HG03196 (cell line): ENCODE measurements around the gene YIPF7.
A peak's percentile ranks its signal among the peaks of the same experiment; 100 is the strongest.

ENCODE experiments used
- ATAC-seq: cut with Tn5 transposase; IDR thresholded peaks from one replicate; pipeline ENCODE4 v1.9.1; 2021; ENCODE audit not compliant: unreplicated experiment

The YIPF7 gene

DNA sequence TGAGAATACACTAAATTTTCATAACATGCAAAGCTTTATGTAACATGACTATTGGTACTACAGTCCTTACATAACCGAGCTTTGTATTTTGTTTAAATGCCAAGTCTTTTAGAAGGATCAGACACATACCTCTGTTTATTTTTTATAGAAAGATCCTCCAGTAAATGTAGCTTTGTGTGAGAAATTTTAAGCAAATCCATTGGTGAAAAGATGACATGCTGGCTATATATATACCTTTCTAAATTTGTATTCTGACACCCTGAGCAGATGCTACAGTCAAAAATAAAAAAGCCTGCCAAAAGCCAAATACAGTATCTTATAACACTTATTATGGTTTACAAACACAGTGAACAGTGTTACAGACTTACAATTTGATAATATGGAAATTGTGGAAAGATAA, at the start of gene YIPF7:
TSS of gene YIPF7 (minus strand) at position 201 of the 400 bp plus-strand sequence. CDS start 1,525 bp downstream, outside the sequence.
- ATAC-seq: no peak

DNA sequence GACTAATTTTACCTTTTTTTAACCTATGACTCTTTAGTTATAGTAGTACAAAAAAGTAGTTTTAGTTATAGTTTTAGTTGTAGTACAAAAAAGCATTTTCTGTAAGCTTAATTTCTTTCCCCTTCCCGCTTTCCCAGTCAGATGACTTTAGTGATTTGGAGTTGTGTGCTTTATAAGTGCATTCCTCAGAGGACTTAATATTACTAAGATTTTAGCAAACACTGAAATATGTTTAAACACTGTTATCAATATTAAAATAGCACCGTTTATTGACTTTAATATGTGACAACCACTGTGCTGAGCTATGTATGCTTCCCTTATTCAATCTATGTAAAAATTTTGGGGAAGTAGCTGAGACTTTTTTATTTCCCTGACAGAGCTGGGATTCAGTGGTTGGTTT, 49.6 kb upstream of the YIPF7 start:
- ATAC-seq: no peak

DNA sequence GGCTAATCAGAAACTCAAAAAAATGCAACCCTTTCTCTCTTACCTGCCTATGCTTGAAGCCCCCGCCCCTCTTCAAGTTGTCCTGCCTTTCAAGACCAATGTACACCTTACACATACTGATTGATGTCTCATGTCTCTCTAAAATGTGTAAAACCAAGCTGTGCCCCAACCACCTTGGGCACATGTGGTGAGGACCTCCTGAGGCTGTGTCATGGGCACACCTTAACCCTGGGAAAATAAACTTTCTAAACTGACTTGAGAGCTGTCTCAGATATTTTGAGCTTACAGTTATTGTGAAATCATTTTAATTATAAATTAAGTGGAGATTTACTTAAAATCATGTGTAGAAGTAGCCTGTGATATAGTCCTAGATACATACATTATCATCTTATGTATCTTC, 49.0 kb upstream of the YIPF7 start:
- ATAC-seq: no peak

DNA sequence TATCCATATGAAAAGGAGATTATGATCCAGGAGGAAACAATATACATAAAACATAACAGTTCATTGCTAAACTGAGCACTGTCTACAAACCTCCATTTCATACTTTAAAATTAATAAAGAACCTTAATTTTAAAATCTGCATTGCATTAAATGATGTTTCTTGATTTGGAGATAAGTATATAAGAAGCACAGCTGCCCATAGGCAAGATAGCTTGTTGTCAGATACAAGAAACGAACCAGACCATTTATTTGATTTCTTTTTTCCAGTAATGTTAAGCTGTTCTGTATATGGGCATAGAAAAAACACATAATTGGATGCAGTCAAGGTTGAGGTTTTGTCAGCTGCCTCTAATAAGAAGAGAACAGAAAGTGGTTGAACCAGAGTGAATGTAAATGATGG, 33.2 kb upstream of the YIPF7 start:
- no peak for ATAC-seq

DNA sequence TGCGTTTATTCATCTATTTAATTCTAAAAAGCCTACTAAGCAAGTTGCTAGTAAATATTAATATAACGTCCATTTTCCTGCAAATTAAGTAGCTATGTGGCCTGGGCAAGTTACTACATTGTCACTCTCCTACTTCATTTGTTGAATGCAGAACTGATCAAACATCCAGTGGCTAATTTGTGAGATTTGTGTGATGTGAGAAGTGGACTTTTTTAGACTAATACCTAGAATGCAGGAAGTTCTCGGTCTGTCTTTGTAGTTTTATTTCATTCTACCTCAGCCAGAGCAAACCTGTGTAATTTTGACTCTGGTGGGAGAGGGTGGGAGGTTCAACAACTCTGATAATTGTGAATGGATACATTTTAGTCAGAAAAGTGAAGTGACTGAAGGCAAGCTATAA, 27.6 kb upstream of the YIPF7 start:
- no peak for ATAC-seq

DNA sequence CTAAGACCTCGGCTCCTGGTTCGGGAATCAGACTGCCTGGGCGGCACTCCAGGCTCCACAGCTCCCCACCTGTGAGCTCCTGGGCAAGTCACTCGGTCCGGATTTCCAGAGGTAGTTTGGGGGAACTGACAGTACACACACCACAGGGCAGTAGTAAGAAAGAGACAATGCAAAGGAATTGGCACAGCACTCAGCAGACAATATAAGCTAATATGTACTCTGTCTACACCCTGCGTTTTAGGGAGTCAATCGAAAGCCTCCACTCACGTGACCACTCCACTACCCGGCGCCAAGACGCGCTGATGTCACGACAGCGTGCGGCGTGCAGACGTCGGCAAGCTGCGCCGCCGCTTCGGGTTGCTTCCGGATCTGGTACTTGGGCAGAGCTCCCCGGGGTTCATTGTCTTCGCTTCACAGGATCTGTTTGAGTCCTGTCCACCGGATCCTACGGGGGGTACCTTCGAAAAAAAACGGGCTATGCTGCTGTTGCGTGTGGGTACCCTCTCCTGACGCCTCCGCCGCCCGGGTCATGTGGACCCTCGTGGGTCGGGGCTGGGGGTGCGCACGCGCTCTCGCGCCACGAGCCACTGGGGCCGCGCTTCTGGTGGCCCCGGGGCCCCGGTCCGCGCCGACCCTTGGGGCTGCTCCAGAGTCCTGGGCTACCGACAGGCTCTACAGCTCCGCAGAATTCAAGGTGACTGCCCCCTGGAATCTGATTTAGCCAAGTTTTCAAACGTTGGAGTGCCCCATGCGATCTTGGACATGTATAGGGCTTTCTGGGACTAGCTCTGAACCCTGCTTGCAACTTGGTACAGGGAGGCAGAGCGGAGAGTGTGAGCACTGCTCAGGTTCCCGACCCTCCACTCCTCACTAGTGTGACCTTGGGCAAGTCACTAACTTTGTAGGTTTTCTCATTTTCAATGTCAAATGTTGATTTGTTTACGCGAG, 26.9 kb upstream of the YIPF7 start, which contains the start of gene GUF1:
TSS of gene GUF1 (plus strand) at position 327 of the 948 bp plus-strand sequence. CDS start at position 530, 203 bp downstream.
- peak; percentile 98 for ATAC-seq

DNA sequence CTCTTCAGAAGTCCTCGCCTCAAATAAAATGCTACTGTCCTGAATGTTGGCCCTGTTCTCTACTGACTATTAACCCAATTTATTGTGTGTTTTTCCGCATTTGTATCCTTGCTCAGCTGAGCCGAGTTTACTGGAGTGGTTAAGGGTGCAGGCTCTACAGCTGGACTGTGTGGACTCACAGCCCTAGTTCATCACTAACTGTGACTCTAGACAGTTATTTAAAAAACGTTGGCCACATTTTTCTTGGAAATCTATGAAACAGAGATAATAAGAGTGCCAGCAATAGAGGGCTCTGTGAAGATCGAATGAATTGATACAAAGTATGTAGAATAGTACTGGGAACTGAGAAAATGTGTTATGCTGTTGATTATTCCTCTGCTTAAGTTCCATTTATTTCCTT, 23.9 kb upstream of the YIPF7 start:
- ATAC-seq: no peak

DNA sequence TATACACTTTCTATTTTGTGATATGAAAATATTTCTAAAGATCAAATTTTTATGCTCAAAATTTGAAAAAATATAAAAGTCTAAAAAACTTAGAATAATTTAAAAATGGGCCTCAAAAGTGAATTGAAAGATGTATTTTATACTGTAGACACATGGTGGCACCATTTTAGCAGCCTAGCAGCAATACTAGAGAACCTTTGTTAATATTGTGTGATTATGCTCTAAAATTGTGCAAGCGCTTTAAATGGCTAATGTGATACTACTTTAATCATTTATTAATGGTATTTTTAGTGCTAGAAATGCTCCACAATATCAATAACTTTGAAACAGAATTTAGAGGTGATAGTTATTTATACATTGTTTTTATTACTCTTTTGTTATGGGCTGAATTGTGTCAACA, 23.0 kb upstream of the YIPF7 start:
- ATAC-seq: no peak

DNA sequence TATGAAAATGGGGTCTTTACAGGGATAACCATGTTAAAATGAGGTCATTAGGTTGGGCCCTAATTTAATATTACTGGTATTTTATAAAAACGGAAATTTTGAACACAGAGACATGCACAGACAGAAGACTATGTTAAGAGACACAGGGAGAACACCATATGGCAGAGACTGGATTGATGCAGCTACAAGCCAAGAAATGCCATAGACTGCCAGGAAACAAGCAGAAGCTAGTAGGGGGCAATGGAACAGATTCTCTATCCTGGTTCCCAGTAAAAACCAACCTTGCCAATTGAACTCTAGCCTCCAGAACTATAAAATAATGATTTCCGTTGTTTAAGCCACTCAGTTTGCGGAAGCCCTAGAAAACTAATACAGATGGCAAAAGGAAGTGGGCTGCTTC, 20.2 kb upstream of the YIPF7 start:
- no peak for ATAC-seq

DNA sequence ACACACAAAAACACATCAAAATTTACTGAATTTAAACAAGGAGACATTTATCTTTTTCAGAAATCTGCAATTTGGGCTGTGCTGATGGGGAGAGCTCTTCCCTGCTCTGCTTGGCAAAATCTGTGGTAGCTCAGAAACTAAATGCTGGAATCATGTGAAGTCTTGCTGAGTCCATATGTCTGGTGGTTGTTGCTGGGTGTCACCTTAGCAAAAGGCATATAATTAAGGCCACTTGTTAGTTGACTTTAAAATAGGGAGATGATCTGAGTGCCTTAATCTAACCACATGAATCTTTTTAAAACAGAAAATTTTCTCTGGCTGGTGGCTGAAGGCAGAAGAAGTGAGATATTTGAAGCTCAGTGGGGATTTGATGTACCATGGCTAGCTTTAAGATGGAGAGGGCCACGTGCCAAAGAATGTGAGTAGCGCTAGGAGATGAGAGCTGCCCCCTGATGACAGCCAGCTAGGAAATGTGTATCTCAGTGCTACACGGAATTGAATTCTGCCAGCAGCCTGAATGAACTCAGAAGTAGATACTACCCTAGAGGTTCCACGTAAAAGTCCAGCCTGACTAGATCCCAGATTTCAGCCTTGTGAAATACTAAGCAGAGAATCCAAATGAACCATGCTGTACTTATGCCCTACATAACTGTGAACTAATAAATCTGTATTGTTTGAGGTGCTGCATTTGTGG, 19.2 kb upstream of the YIPF7 start:
- no peak for ATAC-seq

DNA sequence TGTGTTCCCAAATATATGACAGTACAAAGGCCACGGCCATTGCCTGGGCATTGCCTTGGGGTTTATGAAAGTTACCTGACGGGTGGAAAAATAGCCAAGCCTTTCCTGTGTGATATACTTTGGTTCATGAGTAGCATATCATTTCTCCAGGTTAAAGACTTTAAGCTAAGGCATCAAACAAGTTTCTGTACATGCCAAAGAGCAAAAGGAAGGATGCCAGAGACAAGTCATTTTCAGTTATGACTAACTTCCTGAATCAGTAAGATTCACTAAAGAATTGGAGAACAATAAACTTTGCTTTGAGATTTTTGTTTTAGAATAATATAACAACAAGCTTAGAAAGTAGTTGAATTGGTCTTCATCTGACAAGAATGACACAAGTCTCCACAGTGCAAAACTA, 17.1 kb upstream of the YIPF7 start:
- no peak for ATAC-seq

DNA sequence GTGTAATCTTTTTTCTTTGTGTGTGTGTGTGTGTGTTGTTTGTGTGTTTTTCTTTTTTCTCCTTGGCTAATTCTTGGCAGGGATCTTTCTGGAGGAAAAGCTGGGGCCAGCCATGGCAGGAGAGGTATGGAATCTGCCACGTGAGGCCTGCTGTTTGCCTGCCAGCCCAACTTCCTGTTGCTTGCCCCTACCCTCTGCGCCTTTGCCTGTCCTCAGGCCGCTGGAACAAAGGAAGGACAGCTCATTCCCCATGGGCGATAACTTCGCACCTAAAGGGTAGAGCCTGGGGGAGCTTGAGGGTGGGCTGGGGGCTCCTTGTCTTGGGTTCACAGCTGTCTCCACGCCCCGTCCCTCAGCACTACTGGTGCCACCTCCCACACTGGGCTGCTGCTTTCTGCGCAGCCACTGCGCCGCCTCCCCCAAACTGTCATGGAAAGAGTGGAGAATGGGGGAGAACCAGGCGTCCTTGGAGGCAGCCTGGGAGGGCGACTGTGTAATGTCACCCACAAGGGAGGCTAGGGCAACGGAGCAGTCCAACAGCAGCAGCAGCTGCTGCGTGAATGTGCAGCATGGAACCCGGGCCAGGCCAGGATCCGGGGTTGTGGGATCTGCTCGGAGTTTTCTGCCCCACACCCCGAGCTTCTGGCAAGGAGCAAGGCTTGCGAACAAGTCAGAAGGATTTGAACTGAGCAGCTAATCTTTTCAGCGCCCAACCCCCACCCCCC, 12.3 kb upstream of the YIPF7 start:
- ATAC-seq: no peak

DNA sequence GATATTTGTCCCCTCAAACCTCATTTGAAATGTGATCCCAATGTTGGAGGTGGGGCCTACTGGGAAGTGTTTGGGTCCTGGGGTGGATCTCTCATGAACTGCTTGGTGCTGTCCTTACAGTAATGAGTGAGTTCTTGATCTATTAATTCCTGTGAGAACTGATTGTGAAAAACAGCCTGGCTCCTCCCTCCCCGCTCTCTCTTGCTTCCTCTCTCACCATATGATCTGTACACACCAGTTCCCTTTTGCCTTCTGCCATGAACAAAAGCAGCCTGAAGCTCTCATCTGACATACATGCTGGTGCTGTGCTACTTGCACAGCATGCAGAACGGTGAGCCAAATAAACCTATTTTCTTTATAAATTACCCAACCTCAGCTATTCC, 11.2 kb upstream of the YIPF7 start:
- ATAC-seq: no peak

DNA sequence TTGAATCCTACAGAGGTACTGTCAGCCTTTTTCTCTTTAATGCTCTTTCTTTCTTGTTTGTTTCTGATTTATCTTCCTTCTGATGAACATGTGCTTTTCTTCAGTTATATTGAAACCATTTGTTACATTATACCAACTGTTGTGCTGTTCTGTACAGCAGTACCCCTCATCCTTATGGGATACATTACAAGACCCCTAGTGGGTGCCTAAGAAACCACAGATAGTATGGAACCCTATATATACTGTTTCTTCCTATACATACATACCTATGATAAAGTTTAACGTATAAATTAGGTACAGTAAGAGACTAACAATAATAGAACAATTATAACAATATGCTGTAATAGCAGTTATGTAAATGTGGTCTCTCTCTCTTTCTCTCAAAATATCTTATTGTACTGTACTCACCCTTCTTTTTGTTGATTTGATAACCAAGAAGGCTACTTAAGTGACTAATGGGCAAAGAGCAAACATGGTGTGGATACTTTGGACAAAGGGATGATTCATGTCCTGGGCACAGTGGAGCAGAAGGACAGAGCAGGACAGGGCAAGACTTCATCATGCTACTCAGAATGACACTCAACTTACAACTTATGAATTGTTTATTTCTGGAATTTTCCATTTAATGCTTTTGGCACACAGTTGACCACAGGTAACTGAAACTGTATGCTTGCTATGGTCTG, 10.7 kb upstream of the YIPF7 start:
- no peak for ATAC-seq

DNA sequence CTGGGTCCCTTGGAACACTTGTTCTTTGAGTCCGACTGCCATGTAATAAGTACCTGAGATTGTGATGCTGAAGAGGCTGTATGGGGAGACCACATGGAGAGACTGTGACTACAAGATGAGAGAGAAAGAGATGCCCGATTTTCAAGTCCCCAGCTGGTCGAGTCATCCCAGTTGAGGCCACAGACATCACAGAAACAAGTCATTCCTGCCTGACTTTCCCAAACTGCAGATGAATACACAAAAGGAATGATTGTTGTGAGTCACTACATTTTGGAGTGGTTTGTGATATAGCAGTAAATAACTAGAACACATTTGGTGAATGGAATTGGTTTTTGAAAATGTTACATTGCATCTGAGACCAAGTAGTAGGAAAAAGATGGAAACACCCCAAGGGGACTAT, 9.0 kb upstream of the YIPF7 start:
- no peak for ATAC-seq

DNA sequence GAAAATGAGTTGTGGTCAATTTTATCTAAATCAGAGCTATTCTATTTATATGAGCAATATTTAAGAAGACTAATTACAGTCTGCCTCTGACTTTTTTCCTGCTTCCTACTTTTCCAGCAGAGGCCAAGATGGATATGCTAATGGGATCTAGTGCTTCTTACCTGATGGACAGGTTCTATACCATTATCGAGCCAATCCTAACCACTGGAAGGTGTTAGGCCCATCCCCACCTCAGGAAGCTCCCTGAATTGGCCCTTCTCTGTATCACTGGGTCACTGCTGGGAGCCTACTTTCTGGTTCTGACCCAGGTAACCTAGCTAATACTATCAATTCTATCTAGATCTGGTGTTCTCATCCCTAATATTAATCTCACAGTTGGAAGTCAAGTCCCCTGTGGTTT, 577 bp upstream of the YIPF7 start:
- ATAC-seq: no peak

DNA sequence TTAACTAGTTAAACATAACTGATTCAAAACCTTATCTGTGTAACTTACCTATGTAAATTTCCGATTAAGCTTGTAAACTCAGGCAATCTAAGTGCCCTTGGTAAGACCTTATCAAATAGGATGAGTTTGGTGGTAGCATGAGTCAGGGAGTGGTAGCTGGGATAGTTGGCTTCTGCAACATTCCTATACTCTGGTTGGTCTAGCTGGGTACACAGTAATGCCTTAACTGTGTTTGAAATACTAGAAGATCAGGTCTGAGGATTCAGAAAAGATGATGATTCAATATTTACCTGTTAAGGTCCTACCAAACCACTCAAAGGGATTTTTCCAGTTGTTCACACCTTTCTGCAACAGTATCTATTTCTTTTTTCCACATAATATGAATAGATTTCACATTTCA, 5.3 kb downstream of the YIPF7 start:
- no peak for ATAC-seq

DNA sequence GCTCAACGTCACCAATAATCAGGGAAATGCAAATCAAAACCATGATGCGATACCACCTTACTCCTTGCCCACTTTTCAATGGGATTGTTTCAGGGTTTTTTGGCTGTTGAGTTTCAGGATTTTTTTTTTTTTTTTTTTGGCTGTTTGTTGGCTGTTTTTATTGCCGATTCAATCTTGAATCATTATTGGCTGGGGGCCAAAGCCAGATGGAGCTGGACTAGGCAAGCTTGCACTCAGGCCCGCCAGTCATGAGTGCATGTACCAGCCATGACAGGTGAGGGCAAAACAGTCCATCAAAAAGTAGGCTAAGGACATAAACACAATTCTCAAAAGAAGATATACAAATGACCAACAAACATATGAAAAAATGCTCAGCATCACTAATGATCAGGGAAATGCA, 13.3 kb downstream of the YIPF7 start:
- no peak for ATAC-seq

DNA sequence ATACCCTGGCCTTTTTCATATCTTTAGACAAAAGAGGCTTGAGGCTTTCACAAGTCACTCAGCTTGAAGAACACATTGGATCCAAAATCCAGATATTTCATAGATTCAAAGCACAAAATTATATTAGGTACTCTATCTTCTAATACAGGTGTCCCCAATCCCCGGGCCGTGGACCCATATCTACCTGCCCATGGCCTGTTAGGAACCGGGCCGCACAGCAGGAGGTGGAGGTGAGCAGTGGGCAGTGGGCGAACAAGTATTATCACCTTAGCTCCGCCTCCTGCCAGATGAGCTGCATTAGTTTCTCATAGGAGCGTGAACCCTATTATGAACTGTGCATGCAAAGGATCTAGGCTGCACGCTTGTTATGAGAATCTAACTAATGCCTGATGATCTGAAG, 18.7 kb downstream of the YIPF7 start:
- no peak for ATAC-seq

DNA sequence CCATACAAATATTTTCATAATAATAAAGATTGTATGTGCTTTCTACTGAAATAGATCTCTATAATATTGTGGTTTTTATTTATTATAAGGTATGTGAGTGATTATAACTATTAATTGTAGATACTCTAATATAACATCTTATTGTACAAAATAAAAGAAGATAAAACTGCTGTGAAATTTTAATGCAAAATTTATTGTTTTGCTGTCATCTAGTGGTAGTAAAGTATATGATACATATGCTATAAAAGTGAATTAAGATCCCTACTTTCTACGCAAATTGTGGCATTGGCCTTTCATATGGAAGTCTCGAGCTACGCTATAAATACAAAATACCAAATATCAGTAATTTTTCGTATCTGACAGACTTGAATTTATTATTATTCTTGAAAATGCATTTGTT, 19.3 kb downstream of the YIPF7 start:
- no peak for ATAC-seq

DNA sequence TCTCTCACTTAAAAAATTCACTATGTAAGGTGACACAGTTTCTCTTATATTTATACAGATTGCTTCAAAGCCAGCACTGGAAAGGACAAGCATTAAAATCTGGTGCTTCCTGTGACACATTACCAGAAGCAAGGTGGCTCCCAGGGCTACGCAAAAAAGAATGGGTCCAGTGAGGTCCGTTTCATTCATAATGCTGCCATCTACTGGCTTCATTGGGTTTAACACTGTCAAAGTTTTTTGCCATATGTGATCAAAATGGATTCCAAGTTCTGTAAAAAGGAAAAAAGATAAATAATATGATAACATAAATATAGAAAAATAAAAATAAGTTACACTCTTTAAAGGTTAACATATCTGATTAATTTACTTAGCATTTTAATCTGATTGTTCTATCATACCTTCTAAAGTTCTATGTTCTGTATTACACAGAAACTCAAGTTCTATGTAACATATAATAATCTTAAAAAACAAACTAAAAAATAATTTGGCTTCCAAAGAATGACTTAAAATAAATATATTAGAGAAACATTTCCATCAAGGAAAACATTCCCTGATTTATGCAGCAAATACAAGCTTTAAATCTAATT, 22.1 kb downstream of the YIPF7 start:
- peak; percentile 93 for ATAC-seq
